HG03354 (cell line): ENCODE results near the gene FCRL1.

Experiments used
- ATAC-seq: cut with Tn5 transposase; IDR thresholded peaks from one replicate; pipeline ENCODE4 v1.9.1; 2021; ENCODE audit warnings: mild to moderate bottlenecking; ENCODE audit not compliant: unreplicated experiment, poor library complexity, severe bottlenecking

FCRL1 gene

GRCh38 chr1:157806431-157807149 lies 13.3 kb downstream of the FCRL1 start:
- peak; percentile 95 for ATAC-seq

GRCh38 chr1:157803851-157804250 lies 16.1 kb downstream of the FCRL1 start:
- no peak for ATAC-seq

- ATAC-seq: no peak
Observed at GRCh38 chr1:157799996-157800395, 19.9 kb downstream of the FCRL1 start.

DNA sequence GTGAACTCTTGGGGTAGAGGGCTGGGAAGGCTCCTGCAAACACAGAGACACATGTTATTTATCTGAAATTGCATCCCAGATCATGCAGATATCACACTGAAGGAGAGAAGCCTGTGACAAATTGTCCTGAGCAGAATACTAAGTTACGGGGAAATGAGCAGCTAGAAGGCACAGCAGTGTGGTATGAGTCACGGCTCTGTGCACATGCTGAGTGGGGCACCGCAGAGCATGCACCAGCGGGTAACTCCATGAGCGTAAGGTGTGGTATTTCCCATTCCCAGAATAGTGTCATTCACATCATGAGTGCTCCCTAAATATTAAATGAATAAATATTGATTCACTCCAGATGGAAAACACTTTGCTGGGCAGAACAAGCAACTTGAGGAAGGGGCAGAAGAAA lies 21.7 kb downstream of the FCRL1 start:
- no peak for ATAC-seq

GRCh38 chr1:157785248-157785647 lies 34.7 kb downstream of the FCRL1 start:
- no peak for ATAC-seq

DNA sequence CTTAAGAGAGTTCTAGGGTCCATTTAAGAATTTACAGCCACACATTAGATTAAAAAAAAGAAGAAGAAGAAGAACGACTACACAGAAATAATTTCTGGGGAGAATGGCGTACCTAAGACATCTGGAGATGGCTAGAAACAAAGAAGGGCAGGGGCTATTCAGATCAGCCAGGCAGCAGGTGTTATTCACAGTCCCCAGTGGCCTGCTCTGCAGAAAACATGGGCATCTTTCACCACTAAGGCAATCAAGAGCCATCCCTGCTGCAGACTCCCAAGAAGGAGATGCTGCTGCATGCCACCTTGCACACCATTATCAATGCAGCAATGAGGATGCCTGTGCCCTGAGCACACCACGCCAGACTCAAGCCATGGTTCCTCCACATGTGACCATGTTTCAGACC lies 35.1 kb downstream of the FCRL1 start:
- ATAC-seq: no peak

DNA sequence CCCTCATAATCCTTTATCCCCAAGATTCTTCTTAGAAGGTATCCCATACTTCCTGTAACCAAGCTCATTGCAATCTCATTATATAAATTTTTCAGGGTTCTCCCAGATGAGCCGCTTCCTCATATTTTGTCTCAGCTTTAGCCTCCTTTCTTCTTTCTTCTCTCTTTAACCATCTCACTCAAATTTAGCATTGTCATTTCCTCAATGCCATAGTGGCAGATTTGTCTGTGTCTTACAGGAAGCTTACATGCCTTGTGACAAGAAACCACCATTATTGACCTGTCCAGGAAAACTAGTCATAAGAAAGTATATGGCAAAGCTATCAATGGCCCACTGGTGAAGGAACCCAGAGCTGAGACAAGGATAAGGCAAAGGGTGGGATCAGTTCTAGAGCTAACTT lies 37.0 kb downstream of the FCRL1 start:
- ATAC-seq: no peak

- peak; percentile 42 for ATAC-seq
Observed at GRCh38 chr1:157781048-157781447, 38.9 kb downstream of the FCRL1 start.

DNA sequence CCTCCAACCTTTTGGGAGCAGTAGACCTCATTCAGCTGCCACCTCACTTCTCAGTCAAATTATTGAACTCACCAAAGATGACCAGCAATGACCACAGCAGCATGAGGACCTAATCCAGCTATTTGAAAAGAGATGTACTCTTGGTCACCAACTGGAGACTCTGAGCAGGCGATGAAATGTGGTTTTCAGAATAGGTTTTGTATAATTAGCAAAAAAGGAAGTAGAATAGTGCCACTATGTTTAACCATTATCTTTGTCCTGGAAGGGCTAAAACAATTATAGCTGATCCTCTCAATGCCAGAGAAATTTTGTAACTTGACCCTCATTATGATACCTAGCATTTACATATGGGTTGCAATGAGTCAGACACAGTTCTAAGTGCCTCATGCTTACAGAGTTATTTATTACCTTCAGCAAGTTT lies 42.9 kb downstream of the FCRL1 start, which contains the start of gene FCRL2:
FCRL2 (minus strand) TSS at position 162 of the 421 bp plus-strand sequence; CDS start at position 103, 59 bp downstream.
- peak; percentile 77 for ATAC-seq

GRCh38 chr1:157775101-157775870 lies 44.6 kb downstream of the FCRL1 start:
- ATAC-seq: no peak

DNA sequence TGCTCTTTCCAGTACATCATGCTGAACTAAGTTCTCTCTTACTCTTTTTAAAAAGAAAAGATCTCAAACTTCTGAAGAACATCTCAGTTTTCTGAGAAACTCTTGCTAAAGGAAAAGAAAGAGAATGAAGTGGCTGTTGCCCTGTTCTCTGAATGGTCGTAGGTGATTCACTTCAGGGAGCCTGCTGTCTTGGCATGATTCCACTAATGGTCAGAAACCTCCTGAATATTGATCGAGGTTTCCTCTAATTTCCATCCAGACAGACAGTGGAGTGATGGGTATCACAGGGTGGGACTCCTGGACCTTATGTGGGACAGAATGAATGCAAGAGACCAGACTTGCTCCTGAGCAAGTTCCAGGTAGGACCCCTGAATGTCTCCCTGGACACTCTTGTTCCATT lies 45.5 kb downstream of the FCRL1 start:
- no peak for ATAC-seq

- ATAC-seq: peak; percentile 68
Observed at GRCh38 chr1:157773493-157774350, 46.2 kb downstream of the FCRL1 start.

DNA sequence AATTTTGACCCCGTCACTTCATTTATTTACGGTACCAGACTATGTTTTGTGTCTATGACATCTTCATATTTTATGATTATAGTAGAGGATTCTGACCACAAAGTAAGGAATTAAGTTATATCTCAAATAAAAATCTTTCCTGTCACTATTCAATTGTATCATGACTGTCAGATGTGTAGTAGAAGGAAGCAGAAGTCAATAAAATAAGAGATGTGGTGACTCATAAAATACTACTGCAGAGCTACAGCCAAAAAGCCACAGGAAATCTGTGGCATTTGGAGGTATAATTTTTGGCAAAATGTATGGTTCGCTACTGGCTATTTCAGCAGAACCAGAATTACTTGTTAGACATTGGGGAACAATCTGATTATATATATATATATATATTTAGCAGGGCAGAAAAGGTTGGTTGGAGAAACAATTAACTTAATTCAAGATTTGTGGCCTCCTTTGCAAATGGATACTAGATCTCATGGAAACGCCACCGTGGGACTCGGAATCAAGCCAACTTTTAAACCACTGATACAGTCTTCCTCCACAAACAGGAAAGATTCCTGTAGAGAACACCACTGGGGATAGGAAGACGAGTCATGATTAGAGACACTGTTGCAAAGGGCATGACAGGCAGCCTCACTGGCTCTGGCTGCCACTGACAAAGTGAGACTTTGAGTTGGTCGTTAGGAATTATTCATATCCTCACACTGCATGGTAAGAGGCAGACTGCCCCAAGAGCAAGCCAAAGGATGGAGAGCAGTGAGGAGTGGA lies 48.1 kb downstream of the FCRL1 start:
- no peak for ATAC-seq

DNA sequence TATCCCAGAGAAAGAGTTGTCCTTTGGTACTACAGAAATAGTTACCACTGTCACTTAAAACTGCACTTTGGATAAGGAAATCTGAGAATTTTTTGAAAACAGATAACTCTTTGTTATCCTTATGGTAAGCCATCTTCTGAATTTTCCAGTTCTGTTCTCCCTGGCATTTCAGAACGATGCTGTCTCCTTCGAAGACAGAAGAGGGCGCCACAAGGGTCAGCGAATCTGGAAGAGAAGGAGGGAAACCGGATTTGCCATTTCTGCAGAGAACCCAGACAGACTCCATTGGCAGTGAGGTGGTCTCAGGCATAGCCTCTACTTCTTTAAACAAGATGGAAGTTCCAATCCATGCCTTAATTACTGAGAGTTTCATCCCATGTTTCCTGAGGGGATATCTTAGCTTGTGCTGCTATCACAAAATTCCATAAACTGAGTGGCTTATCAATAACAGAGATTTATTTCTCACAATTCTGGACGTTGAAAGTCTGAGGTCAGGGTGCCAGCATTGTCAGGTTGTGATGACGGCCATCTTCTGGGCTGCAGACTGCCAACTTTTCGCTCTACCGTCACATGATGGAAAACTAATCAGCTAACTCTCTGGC lies 49.4 kb downstream of the FCRL1 start:
- no peak for ATAC-seq

DNA sequence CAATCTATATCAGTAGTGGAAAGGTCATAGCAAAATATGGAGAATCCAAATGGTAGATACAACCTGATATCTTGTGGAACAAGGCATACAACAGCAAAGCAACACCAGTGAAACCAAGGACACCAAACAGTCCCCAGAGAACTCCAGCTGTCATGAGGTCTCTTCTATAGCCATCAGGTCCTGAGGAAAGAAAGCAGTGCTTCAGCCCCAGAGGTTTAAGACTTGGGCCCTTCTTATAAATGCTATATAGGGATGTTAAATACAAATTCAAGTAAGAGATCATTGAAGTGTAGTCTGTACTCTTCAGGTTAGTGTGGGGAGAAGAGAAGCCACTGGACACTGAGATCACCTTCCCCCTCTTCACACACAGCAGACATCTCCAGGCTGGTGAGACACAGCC lies 53.1 kb downstream of the FCRL1 start:
- ATAC-seq: no peak

DNA sequence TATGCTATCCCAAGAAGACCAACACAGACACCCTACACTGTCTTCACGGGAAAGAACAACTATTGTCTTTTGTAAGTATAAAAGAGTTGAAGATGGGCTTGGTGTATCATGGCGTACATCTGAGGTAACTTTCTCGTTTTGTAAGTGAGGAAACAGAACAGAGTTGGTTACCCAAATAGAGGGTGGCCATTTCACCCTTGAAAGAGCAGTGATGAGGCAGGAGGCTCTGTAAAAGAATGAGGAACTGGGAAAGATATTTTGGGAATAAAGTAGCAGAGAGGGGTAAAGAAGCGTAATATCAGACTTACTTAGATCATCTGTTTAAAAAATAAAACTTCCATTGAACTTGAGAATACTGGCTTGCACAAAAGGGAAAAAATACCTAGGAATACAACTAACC lies 61.9 kb downstream of the FCRL1 start:
- ATAC-seq: no peak

DNA sequence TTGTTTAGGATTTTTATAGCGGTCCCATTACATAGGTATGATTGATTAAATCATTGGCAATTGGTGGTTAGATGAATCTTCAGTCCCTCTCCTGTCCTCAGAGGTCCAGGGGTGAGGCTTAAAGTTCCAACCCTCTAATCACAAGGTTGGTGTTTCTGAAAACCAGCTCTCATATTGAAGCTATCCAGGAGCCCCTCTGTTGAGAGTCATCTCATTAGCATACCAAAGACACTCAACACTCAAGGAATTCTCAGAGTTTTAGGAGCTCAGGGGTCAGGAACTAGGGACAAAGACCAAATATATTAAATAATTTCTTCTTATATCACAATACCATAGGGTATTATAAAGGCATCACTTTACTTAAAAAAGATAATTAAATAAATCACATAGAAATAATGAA lies 66.3 kb downstream of the FCRL1 start:
- ATAC-seq: no peak

DNA sequence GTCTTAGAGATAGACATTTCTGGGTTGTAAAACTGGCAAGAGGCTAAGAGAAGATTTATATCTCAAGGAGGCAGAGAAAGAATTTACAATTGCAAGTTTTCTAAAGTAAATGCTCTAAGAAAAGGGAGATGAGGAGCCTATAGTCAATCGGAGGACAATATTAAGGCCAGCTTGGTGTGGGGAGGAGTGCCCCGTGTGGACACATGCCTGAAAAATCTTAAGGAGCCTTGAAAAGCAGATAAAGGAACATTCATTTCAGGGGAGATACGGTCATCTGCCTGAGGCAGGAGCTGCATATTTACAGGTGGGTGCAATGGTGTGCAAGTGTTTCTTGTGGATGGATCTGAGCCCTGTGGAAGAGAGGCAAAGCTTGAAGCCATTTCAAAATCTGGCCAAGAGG lies 68.6 kb downstream of the FCRL1 start:
- no peak for ATAC-seq

DNA sequence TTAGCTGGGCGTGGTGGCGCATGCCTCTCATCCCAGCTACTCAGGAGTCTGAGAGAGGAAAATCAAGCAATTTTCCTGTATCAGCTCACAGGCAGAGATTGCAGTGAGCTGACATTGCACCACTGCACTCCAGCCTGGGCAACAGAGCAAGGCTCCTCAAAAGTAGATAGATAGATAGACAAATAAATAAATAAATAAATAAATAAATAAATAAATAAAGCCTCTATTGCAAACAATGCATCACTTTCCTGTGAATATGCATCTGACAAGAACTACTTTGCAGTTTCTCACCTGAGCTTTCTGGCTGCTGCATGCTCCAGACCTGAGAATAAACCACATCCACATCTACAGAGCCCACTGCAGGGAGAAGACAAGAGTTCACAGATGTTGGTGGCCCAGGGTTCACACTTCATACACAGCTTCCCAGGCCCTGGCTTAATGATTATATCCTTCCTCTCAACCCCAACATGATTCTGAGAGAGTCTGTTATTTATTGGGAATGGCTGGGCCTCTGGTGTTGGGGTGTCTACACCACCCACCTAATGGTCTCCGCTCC lies 71.6 kb downstream of the FCRL1 start:
- no peak for ATAC-seq
